ENCODE results near the gene RTCA. TPM values are rescaled to one million over a fixed set of nuclear protein-coding genes. Genes with fewer than 3 reads are reported as not detected.
"Not testable (repeated sequence)": the region's sequence is repeated elsewhere in the genome, so short reads cannot be mapped to it uniquely, and the experiment has no call there.

The RTCA gene
- total RNA-seq, 1 donor from 2014 or later: 78.0 TPM

DNA sequence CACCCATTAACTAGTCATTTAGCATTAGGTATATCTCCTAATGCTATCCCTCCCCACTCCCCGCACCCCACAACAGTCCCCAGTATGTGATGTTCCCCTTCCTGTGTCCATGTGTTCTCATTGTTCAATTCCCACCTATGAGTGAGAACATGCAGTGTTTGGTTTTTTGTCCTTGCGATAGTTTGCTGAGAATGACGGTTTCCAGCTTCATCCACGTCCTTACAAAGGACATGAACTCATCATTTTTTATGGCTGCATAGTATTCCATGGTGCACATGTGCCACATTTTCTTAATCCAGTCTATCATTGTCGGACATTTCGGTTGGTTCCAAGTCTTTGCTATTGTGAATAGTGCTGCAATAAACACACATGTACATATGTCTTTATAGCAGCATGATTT lies 7.6 kb upstream of the RTCA start:
- not testable (repeated sequence) for FAIRE-seq; H3K27me3 ChIP-seq (ENCODE audit: insufficient read depth, low read length); H4K20me1 ChIP-seq (ENCODE audit: insufficient read depth, low read length); H2AFZ ChIP-seq (ENCODE audit: low read depth, low read length); H3K9me3 ChIP-seq (ENCODE audit: insufficient read depth, low read depth, low read length); H3K79me2 ChIP-seq (ENCODE audit: insufficient read depth, low read length); H3K4me3 ChIP-seq (ENCODE audit: insufficient read depth, low read depth, low read length); H3K4me1 ChIP-seq (ENCODE audit: insufficient read depth, low read length); H3K9ac ChIP-seq (ENCODE audit: low read length); H3K9me3 Mint-ChIP-seq (ENCODE audit: unreplicated experiment); H3K36me3 Mint-ChIP-seq (ENCODE audit: low read depth, unreplicated experiment); H3K4me3 Mint-ChIP-seq (ENCODE audit: unreplicated experiment); H3K27ac Mint-ChIP-seq (ENCODE audit: unreplicated experiment); H3K36me3 ChIP-seq (ENCODE audit: insufficient read depth, low read length); H3K4me1 Mint-ChIP-seq (ENCODE audit: low read depth, unreplicated experiment); DNase-seq (ENCODE audit: low read depth); H3K27me3 Mint-ChIP-seq (ENCODE audit: low read depth, unreplicated experiment); H3K27ac ChIP-seq (ENCODE audit: low read depth, low read length); H3K4me2 ChIP-seq (ENCODE audit: low read length)

DNA sequence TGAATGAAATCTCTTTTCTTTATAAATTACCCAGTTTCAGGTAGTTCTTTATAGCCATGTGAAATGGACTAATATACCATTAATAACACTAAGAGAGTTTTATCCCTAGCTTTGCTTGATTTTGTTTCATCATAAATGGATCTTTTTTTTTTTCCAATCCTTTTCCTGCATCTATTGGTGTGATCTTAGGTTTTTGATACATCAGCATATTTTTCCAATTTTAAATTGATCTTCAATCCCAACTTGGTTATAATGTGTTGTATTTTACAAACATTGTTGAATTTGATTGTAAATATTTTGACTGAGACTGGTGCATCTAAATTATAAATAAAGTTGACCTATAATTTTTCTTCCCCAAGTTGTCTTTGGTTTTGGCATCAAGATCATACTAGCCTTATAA lies 4.3 kb upstream of the RTCA start:
- H3K4me1 Mint-ChIP-seq (ENCODE audit: low read depth, unreplicated experiment): no peaks in the 10 kb centered on the region
- Histone ChIP-seq H3K9ac (ENCODE audit: low read length) (no peak overlapping the region), H3K4me3 (ENCODE audit: insufficient read depth, low read depth, low read length) (no peak overlapping the region), H3K36me3 (ENCODE audit: insufficient read depth, low read length) (no peaks in the 10 kb centered on the region), H3K4me1 (ENCODE audit: insufficient read depth, low read length) (peaks cover 4% of the 10 kb centered on the region), H4K20me1 (ENCODE audit: insufficient read depth, low read length) (no peaks in the 10 kb centered on the region), H2AFZ (ENCODE audit: low read depth, low read length) (no peak overlapping the region), H3K27me3 (ENCODE audit: insufficient read depth, low read length) (no peaks in the 10 kb centered on the region), H3K79me2 (ENCODE audit: insufficient read depth, low read length) (peaks cover 7% of the 10 kb centered on the region), H3K9me3 (ENCODE audit: insufficient read depth, low read depth, low read length) (no peaks in the 10 kb centered on the region), H3K4me2 (ENCODE audit: low read length) (no peak overlapping the region), H3K27ac (ENCODE audit: low read depth, low read length) (no peak overlapping the region)
- no peaks in the 10 kb centered on the region for H3K27me3 Mint-ChIP-seq (ENCODE audit: low read depth, unreplicated experiment)
- H3K4me3 Mint-ChIP-seq (ENCODE audit: unreplicated experiment): no peak overlapping the region
- peaks cover 10% of the 10 kb centered on the region for H3K9me3 Mint-ChIP-seq (ENCODE audit: unreplicated experiment)
- TF ChIP-seq EZH2 (IDR thresholded peaks at IDR 0.05; ENCODE audit: insufficient read depth, low read length): no peak
- TF ChIP-seq, protein P1, sequence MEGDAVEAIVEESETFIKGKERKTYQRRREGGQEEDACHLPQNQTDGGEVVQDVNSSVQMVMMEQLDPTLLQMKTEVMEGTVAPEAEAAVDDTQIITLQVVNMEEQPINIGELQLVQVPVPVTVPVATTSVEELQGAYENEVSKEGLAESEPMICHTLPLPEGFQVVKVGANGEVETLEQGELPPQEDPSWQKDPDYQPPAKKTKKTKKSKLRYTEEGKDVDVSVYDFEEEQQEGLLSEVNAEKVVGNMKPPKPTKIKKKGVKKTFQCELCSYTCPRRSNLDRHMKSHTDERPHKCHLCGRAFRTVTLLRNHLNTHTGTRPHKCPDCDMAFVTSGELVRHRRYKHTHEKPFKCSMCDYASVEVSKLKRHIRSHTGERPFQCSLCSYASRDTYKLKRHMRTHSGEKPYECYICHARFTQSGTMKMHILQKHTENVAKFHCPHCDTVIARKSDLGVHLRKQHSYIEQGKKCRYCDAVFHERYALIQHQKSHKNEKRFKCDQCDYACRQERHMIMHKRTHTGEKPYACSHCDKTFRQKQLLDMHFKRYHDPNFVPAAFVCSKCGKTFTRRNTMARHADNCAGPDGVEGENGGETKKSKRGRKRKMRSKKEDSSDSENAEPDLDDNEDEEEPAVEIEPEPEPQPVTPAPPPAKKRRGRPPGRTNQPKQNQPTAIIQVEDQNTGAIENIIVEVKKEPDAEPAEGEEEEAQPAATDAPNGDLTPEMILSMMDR (IDR thresholded peaks at IDR 0.05; ENCODE audit: insufficient read depth, low read depth, low read length): no peak
- FAIRE-seq (no peak), DNase-seq (ENCODE audit: low read depth) (no peak)
- H3K36me3 Mint-ChIP-seq (ENCODE audit: low read depth, unreplicated experiment): peaks cover 15% of the 10 kb centered on the region
- H3K27ac Mint-ChIP-seq (ENCODE audit: unreplicated experiment): no peak overlapping the region

DNA sequence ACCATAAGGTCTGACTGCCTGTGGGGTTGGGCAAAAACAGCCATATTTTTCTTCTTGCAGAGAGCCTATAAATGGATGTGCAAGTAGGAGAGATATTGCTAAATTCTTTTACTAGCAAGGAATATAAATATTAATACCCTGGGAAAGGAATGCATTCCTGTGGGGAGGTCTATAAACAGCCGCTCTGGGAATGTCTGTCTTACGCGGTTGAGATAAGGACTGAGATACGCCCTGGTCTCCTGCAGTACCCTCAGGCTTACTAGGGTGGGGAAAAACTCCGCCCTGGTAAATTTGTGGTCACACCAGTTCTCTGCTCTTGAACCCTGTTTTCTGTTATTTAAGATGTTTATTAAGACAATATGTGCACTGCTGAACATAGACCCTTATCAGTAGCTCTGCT lies 1.9 kb upstream of the RTCA start:
- H3K36me3 Mint-ChIP-seq (ENCODE audit: low read depth, unreplicated experiment): peaks cover 15% of the 10 kb centered on the region
- peaks cover 18% of the 10 kb centered on the region for H3K4me1 ChIP-seq (ENCODE audit: insufficient read depth, low read length)
- not testable (repeated sequence) for H3K27me3 ChIP-seq (ENCODE audit: insufficient read depth, low read length); FAIRE-seq; H3K27ac ChIP-seq (ENCODE audit: low read depth, low read length); H3K36me3 ChIP-seq (ENCODE audit: insufficient read depth, low read length); H3K4me3 ChIP-seq (ENCODE audit: insufficient read depth, low read depth, low read length); H4K20me1 ChIP-seq (ENCODE audit: insufficient read depth, low read length); H3K4me2 ChIP-seq (ENCODE audit: low read length); H3K27ac Mint-ChIP-seq (ENCODE audit: unreplicated experiment); DNase-seq (ENCODE audit: low read depth); H3K27me3 Mint-ChIP-seq (ENCODE audit: low read depth, unreplicated experiment); H3K9me3 ChIP-seq (ENCODE audit: insufficient read depth, low read depth, low read length); H2AFZ ChIP-seq (ENCODE audit: low read depth, low read length); H3K4me1 Mint-ChIP-seq (ENCODE audit: low read depth, unreplicated experiment); H3K9me3 Mint-ChIP-seq (ENCODE audit: unreplicated experiment); H3K4me3 Mint-ChIP-seq (ENCODE audit: unreplicated experiment); H3K9ac ChIP-seq (ENCODE audit: low read length)
- H3K79me2 ChIP-seq (ENCODE audit: insufficient read depth, low read length): peaks cover 30% of the 10 kb centered on the region

DNA sequence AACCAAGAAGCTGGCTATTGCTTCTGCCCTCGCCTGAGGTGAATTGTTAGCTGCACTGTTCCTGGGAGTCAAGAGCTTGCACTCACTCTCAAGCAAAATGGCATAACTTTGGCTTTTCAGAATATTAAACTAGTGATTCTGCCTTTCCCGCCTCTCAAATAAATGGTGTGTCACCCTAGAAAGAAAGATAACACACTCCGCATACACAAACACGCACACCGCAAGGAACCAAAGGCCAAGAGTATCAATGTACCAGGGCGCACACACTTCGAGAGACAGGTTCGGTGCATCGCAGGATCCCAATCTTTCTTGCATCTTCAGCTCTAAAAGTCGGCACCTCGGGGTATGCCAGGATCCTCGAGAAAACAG lies 470 bp upstream of the RTCA start:
- Histone ChIP-seq H2AFZ (ENCODE audit: low read depth, low read length) (peak overlapping the region; percentile 97), H3K36me3 (ENCODE audit: insufficient read depth, low read length) (peaks cover 14% of the 10 kb centered on the region), H3K4me3 (ENCODE audit: insufficient read depth, low read depth, low read length) (peak overlapping the region; percentile 79), H3K27me3 (ENCODE audit: insufficient read depth, low read length) (no peaks in the 10 kb centered on the region), H3K4me1 (ENCODE audit: insufficient read depth, low read length) (peaks cover 18% of the 10 kb centered on the region), H3K27ac (ENCODE audit: low read depth, low read length) (peak overlapping the region; percentile 73), H3K79me2 (ENCODE audit: insufficient read depth, low read length) (peaks cover 36% of the 10 kb centered on the region), H3K9ac (ENCODE audit: low read length) (peak overlapping the region; percentile 93), H3K9me3 (ENCODE audit: insufficient read depth, low read depth, low read length) (no peaks in the 10 kb centered on the region), H3K4me2 (ENCODE audit: low read length) (peak overlapping the region; percentile 96), H4K20me1 (ENCODE audit: insufficient read depth, low read length) (peaks cover 7% of the 10 kb centered on the region)
- H3K27me3 Mint-ChIP-seq (ENCODE audit: low read depth, unreplicated experiment): no peaks in the 10 kb centered on the region
- peaks cover 7% of the 10 kb centered on the region for H3K9me3 Mint-ChIP-seq (ENCODE audit: unreplicated experiment)
- FAIRE-seq (no peak), DNase-seq (ENCODE audit: low read depth) (peak; percentile 60)
- H3K36me3 Mint-ChIP-seq (ENCODE audit: low read depth, unreplicated experiment): peaks cover 20% of the 10 kb centered on the region
- H3K4me1 Mint-ChIP-seq (ENCODE audit: low read depth, unreplicated experiment): peaks cover 3% of the 10 kb centered on the region
- peak overlapping the region; percentile 100 for H3K4me3 Mint-ChIP-seq (ENCODE audit: unreplicated experiment)
- TF ChIP-seq EZH2 (IDR thresholded peaks at IDR 0.05; ENCODE audit: insufficient read depth, low read length): no peak
- TF ChIP-seq, protein P1 (IDR thresholded peaks at IDR 0.05; ENCODE audit: insufficient read depth, low read depth, low read length): no peak
- peak overlapping the region; percentile 79 for H3K27ac Mint-ChIP-seq (ENCODE audit: unreplicated experiment)

Measured in astrocyte (in vitro differentiated cells and primary cell).